Osteocyte (in vitro differentiated cells): Measurements from ENCODE around the gene MMP24. TPM values are rescaled to one million over a fixed set of nuclear protein-coding genes. Genes with fewer than 3 reads are reported as not detected.

Source experiments
- DNase-seq: peaks from one replicate; pipeline ENCODE4 v3.0.0; 2021; ENCODE audit warnings: mixed read lengths; ENCODE audit not compliant: unreplicated experiment; ENCODE audit errors: extremely low spot score
- H3K27ac Mint-ChIP-seq: one replicate; pipeline ENCODE4 v1.8.0; 2021; ENCODE audit warnings: mild to moderate bottlenecking, mixed read lengths; ENCODE audit not compliant: unreplicated experiment
- H3K27me3 Mint-ChIP-seq: one replicate; pipeline ENCODE4 v1.8.0; 2021; ENCODE audit warnings: mixed read lengths; ENCODE audit not compliant: unreplicated experiment
- H3K36me3 Mint-ChIP-seq: one replicate; pipeline ENCODE4 v1.8.0; 2021; ENCODE audit warnings: mixed read lengths; ENCODE audit not compliant: unreplicated experiment
- H3K4me1 Mint-ChIP-seq: one replicate; pipeline ENCODE4 v1.8.0; 2021; ENCODE audit warnings: mixed read lengths; ENCODE audit not compliant: unreplicated experiment
- H3K4me3 Mint-ChIP-seq: one replicate; pipeline ENCODE4 v1.8.0; 2021; ENCODE audit warnings: mild to moderate bottlenecking, moderate library complexity, mixed read lengths; ENCODE audit not compliant: unreplicated experiment
- H3K9me3 Mint-ChIP-seq: one replicate; pipeline ENCODE4 v1.8.0; 2021; ENCODE audit warnings: mixed read lengths; ENCODE audit not compliant: unreplicated experiment
- CTCF ChIP-seq: fragments of 200-600 bp; sonication (generic); IDR thresholded peaks from 2 replicates; pipeline ENCODE4 v1.5.0; 2021; ENCODE audit warnings: antibody characterized with exemption, mild to moderate bottlenecking, moderate library complexity
- total RNA-seq: library from RNA; stranded (reverse); gene quantifications from 2 replicates; pipeline ENCODE4 v1.2.1, GENCODE V29; 2021

The MMP24 gene
- total RNA-seq, 1 donor from 2014 or later: 0.54 TPM

DNA sequence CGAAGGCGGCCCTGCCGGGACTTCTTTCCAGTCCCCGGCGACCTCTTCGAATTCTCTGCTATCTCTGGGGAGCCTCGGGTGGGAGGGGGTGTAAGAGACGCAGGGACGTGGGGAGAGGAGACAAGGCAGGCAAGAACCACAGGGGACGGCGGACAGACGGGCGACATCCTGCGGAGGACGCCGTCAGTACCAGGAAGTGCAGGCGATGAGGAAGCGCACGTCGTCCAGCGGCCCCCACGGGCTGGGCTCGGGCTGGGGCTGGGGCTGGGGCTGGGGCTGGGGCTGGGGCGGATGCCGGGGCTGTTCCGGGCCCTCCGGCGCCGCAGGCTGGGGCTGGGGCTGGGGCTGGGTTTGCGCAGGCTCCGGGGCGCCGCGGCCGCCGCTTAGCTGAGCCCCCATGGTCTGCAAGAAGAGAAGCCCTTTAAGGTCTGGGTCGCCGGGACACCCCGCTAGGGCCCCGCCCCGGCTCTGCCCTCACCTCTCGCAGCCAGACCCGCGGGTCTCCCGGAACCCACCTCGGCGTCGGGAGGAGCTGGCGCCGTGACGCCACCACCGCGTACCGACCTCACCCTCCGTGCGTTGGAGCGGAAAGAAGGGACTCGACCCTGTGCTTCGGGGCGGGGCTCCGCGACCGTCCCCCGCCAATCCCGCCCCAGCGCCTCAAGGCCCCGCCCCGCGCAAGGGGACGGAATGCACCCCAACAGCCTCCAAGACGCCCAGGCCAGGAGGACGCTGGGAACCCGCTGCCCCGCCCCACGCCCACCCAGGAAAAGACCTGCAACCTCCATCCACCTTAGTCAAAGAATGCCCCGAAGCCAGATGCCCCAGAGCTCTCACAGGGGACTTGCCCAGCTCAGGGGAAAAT lies 51.3 kb downstream of the MMP24 start, which contains the start of gene MMP24OS:
Gene MMP24OS (minus strand): TSS at position 592 of the 865 bp plus-strand sequence. CDS start 193 bp downstream, at position 399.
- H3K36me3 Mint-ChIP-seq: peaks cover 15% of the 10 kb centered on the region
- H3K9me3 Mint-ChIP-seq: no peaks in the 10 kb centered on the region
- peak within 1 kb of the TSS; percentile 96 for H3K4me3 Mint-ChIP-seq
- H3K27ac Mint-ChIP-seq: peak within 1 kb of the TSS; percentile 95
- peak; percentile 93 for DNase-seq
- H3K4me1 Mint-ChIP-seq: peaks cover 24% of the 10 kb centered on the region
- TF ChIP-seq CTCF: peak; percentile 37
- no peaks in the 10 kb centered on the region for H3K27me3 Mint-ChIP-seq

DNA sequence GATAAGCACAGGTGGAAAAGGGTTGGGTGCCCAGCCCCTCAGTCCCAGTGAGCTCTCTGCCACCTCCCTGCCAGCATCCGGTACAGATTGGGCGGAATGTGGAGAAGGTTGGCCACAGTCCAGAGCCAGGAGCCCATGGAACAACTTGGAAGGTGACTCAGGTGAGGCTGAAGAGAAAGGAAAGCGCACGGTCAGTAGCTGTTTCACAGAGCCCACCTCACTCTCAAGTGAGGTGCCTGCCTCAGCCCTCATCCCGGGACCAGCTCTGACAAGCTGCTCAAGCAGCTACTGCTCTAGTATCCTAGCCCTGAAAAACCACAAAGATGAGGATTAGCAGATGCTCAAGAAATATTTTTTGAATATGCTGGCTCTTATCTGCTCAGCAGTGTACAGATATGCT lies 52.5 kb downstream of the MMP24 start:
- DNase-seq: no peak
- peaks cover 32% of the 10 kb centered on the region for H3K4me1 Mint-ChIP-seq
- no peaks in the 10 kb centered on the region for H3K27me3 Mint-ChIP-seq
- TF ChIP-seq CTCF: no peak
- no peaks in the 10 kb centered on the region for H3K9me3 Mint-ChIP-seq
- no peak overlapping the region for H3K4me3 Mint-ChIP-seq
- peak overlapping the region; percentile 88 for H3K27ac Mint-ChIP-seq
- H3K36me3 Mint-ChIP-seq: peaks cover 15% of the 10 kb centered on the region

DNA sequence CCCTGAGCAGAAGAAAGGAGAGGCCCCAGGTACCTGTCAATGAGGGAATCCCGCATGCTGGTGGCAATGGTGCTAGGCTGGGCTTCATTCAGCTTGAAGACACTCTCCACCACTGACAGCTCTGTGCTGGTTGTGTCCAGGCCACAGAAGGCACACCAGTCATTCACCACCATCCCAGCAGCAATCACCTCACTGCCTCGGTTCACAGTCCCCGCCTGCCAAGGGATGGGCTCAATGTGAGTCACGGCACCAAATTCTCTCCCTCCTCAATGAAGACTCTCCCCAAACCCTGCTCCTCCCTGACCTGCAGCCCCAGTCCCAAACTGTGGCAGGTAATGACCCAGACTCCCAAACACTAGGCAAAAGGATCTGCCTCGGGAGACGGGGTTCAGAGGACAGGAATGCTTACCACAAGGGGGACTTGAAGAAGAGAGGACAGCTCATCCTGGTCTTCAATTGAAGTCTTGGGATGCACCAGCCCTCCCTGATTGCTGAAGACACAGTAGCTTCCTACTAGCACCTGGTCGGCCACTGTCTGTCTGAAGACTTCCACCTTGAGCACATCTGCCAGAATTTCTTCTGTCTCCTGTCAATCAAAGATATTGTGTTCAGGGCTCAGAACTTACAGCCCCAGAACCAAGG lies 53.2 kb downstream of the MMP24 start:
- Mint-ChIP-seq H3K4me3 (no peak overlapping the region), H3K4me1 (peaks cover 33% of the 10 kb centered on the region)

GRCh38 chr20:35280523-35280922 lies 54.0 kb downstream of the MMP24 start:
- no peak for DNase-seq
- H3K27me3 Mint-ChIP-seq: no peaks in the 10 kb centered on the region
- H3K36me3 Mint-ChIP-seq: peaks cover 15% of the 10 kb centered on the region
- peak overlapping the region; percentile 71 for H3K27ac Mint-ChIP-seq
- no peak overlapping the region for H3K4me3 Mint-ChIP-seq
- peaks cover 40% of the 10 kb centered on the region for H3K4me1 Mint-ChIP-seq
- no peaks in the 10 kb centered on the region for H3K9me3 Mint-ChIP-seq
- no peak for TF ChIP-seq CTCF

More for the DNA sequence above, 53.2 kb downstream of the MMP24 start:
- Mint-ChIP-seq H3K27me3 (no peaks in the 10 kb centered on the region), H3K27ac (peak overlapping the region; percentile 71), H3K9me3 (no peaks in the 10 kb centered on the region), H3K36me3 (peaks cover 15% of the 10 kb centered on the region)
- DNase-seq: no peak
- no peak for TF ChIP-seq CTCF
